ENCODE results near the gene ARHGAP29. TPM values are rescaled to one million over a fixed set of nuclear protein-coding genes. Genes with fewer than 3 reads are reported as not detected.

ARHGAP29 gene
- total RNA-seq, 1 donor from 2014 or later = 63.8 TPM

DNA sequence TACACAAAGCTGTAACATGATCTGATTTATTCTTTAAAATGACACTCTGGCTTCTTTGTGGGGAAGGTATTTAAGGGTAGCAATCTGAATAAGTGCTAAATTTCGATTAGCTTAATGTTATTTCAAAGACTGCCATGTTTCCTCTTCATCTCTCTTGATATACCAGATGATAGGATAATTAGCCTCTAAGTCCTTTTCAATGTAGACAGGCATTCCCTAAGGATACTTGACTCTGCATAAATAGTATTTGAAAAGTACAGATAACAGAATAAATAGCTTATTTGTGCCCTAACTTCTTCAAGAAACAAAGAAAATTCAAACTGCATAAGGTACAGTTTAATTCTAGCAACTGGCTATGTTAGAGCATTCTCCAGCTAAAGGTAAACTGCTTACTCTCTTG is 46.2 kb downstream of the ARHGAP29 start:
- no peak overlapping the region for H3K27ac ChIP-seq
- peaks cover 50% of the 10 kb centered on the region for H3K36me3 ChIP-seq
- H3K9me3 ChIP-seq = no peaks in the 10 kb centered on the region
- H3K4me3 ChIP-seq = no peak overlapping the region
- TF ChIP-seq, protein P1, sequence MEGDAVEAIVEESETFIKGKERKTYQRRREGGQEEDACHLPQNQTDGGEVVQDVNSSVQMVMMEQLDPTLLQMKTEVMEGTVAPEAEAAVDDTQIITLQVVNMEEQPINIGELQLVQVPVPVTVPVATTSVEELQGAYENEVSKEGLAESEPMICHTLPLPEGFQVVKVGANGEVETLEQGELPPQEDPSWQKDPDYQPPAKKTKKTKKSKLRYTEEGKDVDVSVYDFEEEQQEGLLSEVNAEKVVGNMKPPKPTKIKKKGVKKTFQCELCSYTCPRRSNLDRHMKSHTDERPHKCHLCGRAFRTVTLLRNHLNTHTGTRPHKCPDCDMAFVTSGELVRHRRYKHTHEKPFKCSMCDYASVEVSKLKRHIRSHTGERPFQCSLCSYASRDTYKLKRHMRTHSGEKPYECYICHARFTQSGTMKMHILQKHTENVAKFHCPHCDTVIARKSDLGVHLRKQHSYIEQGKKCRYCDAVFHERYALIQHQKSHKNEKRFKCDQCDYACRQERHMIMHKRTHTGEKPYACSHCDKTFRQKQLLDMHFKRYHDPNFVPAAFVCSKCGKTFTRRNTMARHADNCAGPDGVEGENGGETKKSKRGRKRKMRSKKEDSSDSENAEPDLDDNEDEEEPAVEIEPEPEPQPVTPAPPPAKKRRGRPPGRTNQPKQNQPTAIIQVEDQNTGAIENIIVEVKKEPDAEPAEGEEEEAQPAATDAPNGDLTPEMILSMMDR (IDR thresholded peaks at IDR 0.05) = no peak
- ATAC-seq = no peak
- intact Hi-C loops (cut with DNase I) = no loop called here
- no peaks in the 10 kb centered on the region for H3K4me1 ChIP-seq
- no peaks in the 10 kb centered on the region for H3K27me3 ChIP-seq (ENCODE audit: low read depth)
- DNase-seq = no peak

DNA sequence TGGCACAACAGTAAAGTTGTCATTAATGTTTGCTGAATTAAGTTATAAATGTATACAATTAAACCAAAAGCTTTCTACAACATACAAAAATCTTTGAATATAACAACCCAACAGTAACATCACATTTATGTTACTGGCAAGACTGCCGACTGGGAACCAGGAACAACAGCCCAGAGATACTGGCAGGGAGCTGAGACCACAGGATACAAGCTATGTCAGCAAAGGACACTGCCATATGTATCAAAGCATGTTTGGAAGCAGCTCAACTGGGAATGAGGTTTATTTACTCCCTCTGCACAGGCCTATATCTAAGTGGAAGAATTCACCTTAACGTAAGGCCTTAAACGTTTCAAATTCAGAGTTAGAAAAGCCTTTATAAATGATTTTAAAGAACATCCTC is 50.4 kb downstream of the ARHGAP29 start:
- H3K27me3 ChIP-seq (ENCODE audit: low read depth) = no peaks in the 10 kb centered on the region
- no peaks in the 10 kb centered on the region for H3K9me3 ChIP-seq
- ATAC-seq (no peak), DNase-seq (no peak)
- TF ChIP-seq, protein P1 (IDR thresholded peaks at IDR 0.05) = no peak
- no peak overlapping the region for H3K27ac ChIP-seq
- intact Hi-C loops (cut with DNase I) = no loop called here
- no peak overlapping the region for H3K4me3 ChIP-seq
- no peaks in the 10 kb centered on the region for H3K4me1 ChIP-seq
- peaks cover 87% of the 10 kb centered on the region for H3K36me3 ChIP-seq

DNA sequence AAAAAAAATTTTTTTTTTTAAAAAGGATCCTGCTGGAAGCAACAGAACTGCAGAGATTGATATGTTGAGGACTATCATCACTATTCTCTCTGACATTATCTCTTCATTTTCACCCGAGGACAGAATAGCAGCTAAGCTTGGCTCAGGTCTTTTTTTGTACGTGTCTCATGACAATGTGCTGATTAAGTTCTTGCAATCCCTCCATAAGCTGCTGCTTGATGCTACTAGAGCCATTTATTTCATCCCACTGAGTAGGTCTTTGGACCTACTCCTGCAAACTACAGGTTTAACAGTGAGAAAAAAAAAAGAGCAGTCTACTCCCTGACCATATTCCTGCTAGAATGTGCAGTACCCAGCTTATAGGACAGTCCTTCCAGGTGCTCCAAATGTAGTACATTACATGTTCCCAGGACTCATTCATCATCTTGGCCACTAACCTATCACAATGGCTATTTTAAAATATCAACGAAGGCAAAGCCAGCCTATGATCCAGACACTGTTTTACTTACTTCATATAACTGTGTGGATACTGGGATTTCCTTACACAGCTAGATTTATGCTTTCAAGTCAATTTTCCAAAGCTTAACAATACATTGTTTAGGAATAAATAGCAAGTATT is 54.1 kb downstream of the ARHGAP29 start:
- ATAC-seq = no peak
- no peaks in the 10 kb centered on the region for H3K4me1 ChIP-seq
- TF ChIP-seq, protein P1 (IDR thresholded peaks at IDR 0.05) = no peak
- H3K9me3 ChIP-seq = no peaks in the 10 kb centered on the region
- H3K4me3 ChIP-seq = no peak overlapping the region
- no peaks in the 10 kb centered on the region for H3K27me3 ChIP-seq (ENCODE audit: low read depth)
- DNase-seq = no peak
- H3K27ac ChIP-seq = no peak overlapping the region
- intact Hi-C loops (cut with DNase I) = no loop called here
- H3K36me3 ChIP-seq = peaks cover 95% of the 10 kb centered on the region

DNA sequence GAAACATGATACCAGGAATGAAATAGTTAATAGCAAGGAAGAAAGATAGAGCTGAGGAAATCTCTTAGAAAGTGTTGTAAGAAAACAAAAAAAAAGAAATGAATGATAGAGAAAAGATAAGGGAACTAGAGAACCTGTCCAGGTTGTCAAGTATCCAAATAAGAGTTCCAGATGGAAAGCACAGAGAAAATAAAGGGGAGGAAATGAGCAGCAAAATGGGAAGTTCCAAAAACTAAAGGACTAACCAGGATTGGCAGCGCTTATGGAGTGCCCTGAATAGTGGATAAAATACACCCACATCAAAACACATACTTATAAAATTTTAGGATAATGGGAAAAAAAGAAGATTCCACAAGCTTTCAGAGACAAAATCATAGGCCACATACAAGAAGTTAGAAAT is 55.2 kb downstream of the ARHGAP29 start:
- H3K36me3 ChIP-seq = peaks cover 94% of the 10 kb centered on the region
- intact Hi-C loops (cut with DNase I) = no loop called here

DNA sequence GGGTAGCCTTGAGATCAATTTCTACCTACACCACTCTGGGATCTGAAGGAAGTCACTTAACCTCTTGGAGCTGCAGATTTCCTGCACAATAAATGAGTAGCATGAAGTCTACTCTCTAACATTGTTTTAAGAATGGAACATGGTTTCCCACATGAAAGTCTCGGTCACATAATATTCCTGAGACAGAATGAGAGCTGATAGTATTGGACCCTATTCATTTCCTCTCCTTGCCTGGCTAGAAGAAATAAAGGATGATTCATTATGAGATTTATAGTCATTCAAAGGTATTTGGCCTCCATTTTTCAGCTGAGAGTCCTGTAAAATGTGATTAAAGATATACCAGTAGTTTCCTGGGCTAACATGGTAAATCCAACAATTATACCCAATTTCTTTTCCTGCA is 56.7 kb downstream of the ARHGAP29 start:
- Histone ChIP-seq H3K27ac (no peak overlapping the region), H3K36me3 (peaks cover 94% of the 10 kb centered on the region), H3K27me3 (ENCODE audit: low read depth) (no peaks in the 10 kb centered on the region), H3K4me3 (no peak overlapping the region), H3K9me3 (no peaks in the 10 kb centered on the region), H3K4me1 (no peaks in the 10 kb centered on the region)
- TF ChIP-seq, protein P1 (IDR thresholded peaks at IDR 0.05) = no peak
- ATAC-seq = no peak
- DNase-seq = no peak
- intact Hi-C loops (cut with DNase I) = no loop called here

More for the DNA sequence above, 55.2 kb downstream of the ARHGAP29 start:
- DNase-seq = no peak
- Histone ChIP-seq H3K27me3 (ENCODE audit: low read depth) (no peaks in the 10 kb centered on the region), H3K27ac (no peak overlapping the region), H3K4me3 (no peak overlapping the region), H3K9me3 (no peaks in the 10 kb centered on the region), H3K4me1 (no peaks in the 10 kb centered on the region)
- TF ChIP-seq, protein P1 (IDR thresholded peaks at IDR 0.05) = no peak
- no peak for ATAC-seq

Measured in lower lobe of right lung (tissue), 2 donors.